OCI-LY7 (cell line): ENCODE results near the gene PCDHA13. TPM values are rescaled to one million over a fixed set of nuclear protein-coding genes. Genes with fewer than 3 reads are reported as not detected.
A peak's percentile ranks its signal among the peaks of the same experiment; 100 is the strongest.
"Not testable (repeated sequence)": the region's sequence is repeated elsewhere in the genome, so short reads cannot be mapped to it uniquely, and the experiment has no call there.

Source experiments
- BruUV-seq: library from RNA; stranded (reverse); fragments of 400-500 nt; replicated peaks from 2 replicates; lab custom pipeline; 2021; lab: Mats Ljungman, UMichigan
- CTCF ChIA-PET: fragments of 300-600 bp; sonication (Branson Sonifier 250); formaldehyde crosslinking; loops from one replicate; lab custom pipeline; 2022; ENCODE audit warnings: antibody characterized with exemption; ENCODE audit not compliant: unreplicated experiment; lab: Charles Lee
- POLR2A ChIA-PET: fragments of 300-600 bp; sonication (Branson Sonifier 250); formaldehyde crosslinking; loops from one replicate; lab custom pipeline; 2022; ENCODE audit warnings: antibody characterized with exemption; lab: Charles Lee
- DNase-seq: peaks from one replicate; pipeline ENCODE4 v3.0.0-alpha.2; 2015; ENCODE audit warnings: low spot score
- H2AFZ ChIP-seq: fragments of 200-600 bp; sonication (generic), shearing (Covaris generic); 2 replicates; pipeline ENCODE4 v1.6.1; 2014; ENCODE audit warnings: mild to moderate bottlenecking, antibody characterized with exemption, low read length, moderate library complexity
- H3K27ac ChIP-seq: fragments of 200-600 bp; sonication (generic); 2 replicates; pipeline ENCODE4 v1.5.1; 2014; ENCODE audit warnings: mixed run types, low read depth, mild to moderate bottlenecking, moderate library complexity, low read length, inconsistent platforms; ENCODE audit not compliant: poor library complexity, severe bottlenecking
- H3K36me3 ChIP-seq: fragments of 200-600 bp; sonication (generic); 2 replicates; pipeline ENCODE4 v1.6.1; 2014; ENCODE audit warnings: mild to moderate bottlenecking, antibody characterized with exemption, low read length, moderate library complexity, mixed read lengths; ENCODE audit not compliant: insufficient read depth
- H3K4me1 ChIP-seq: fragments of 200-600 bp; sonication (generic); 2 replicates; pipeline ENCODE4 v1.5.1; 2014; ENCODE audit warnings: mild to moderate bottlenecking, low read length; ENCODE audit not compliant: insufficient read depth, poor library complexity, severe bottlenecking
- H3K4me2 ChIP-seq: fragments of 200-600 bp; sonication (generic); 2 replicates; pipeline ENCODE4 v1.6.1; 2014; ENCODE audit warnings: mild to moderate bottlenecking, low read length
- H3K4me3 ChIP-seq: fragments of 200-600 bp; sonication (generic); 2 replicates; pipeline ENCODE4 v1.5.1; 2014; ENCODE audit warnings: mild to moderate bottlenecking, low read depth, low read length; ENCODE audit not compliant: poor library complexity, severe bottlenecking
- H3K79me2 ChIP-seq: fragments of 200-600 bp; sonication (generic); 2 replicates; pipeline ENCODE4 v1.6.1; 2016; ENCODE audit warnings: low read depth, mild to moderate bottlenecking, low read length, moderate library complexity, mixed read lengths; ENCODE audit not compliant: insufficient read depth
- H3K9me2 ChIP-seq: fragments of 200-600 bp; sonication (generic); 2 replicates; pipeline ENCODE4 v1.6.1; 2016; ENCODE audit warnings: mild to moderate bottlenecking, low read length, mixed read lengths; ENCODE audit not compliant: insufficient read depth
- H3K9me3 ChIP-seq: fragments of 200-600 bp; sonication (generic); 2 replicates; pipeline ENCODE4 v1.6.1; 2014; ENCODE audit warnings: mild to moderate bottlenecking, mixed run types, low read length, mixed read lengths
- H4K20me1 ChIP-seq: fragments of 200-600 bp; sonication (generic); 2 replicates; pipeline ENCODE4 v1.6.1; 2014; ENCODE audit warnings: mild to moderate bottlenecking, antibody characterized with exemption, low read length, moderate library complexity, mixed read lengths; ENCODE audit not compliant: insufficient read depth
- EZH2phosphoT487 ChIP-seq: fragments of 200-600 bp; sonication (generic); IDR thresholded peaks from 2 replicates; pipeline ENCODE4 v1.6.1; 2018; ENCODE audit warnings: low read depth, borderline replicate concordance, mild to moderate bottlenecking, mixed run types, antibody characterized with exemption, low read length, moderate library complexity, mixed read lengths
- intact Hi-C: fragments of 100-400 bp; cut with micrococcal nuclease; formaldehyde crosslinking; loops from one replicate; pipeline ENCODE4 v1.10.0; 2022; ENCODE audit not compliant: unreplicated experiment
- total RNA-seq, 2 experiments: library from RNA; depleted of rRNA in 1 of 2; stranded (reverse); fragments of >200 nt in 1 of 2; shearing (Covaris generic) in 1 of 2; gene quantifications; 2 replicates each; pipeline ENCODE4 v1.2.3, GENCODE V29; 2014 to 2022
- TF ChIP-seq, protein P1 (sequence below): fragments of 200-600 bp; sonication (generic); conservative IDR thresholded peaks from 2 replicates; pipeline ENCODE4 v1.5.1; 2014; ENCODE audit warnings: mild to moderate bottlenecking, antibody characterized with exemption, low read length, moderate library complexity, mixed read lengths

Gene PCDHA13
- total RNA-seq, 2 experiments from 2014 or later = not detected

DNA sequence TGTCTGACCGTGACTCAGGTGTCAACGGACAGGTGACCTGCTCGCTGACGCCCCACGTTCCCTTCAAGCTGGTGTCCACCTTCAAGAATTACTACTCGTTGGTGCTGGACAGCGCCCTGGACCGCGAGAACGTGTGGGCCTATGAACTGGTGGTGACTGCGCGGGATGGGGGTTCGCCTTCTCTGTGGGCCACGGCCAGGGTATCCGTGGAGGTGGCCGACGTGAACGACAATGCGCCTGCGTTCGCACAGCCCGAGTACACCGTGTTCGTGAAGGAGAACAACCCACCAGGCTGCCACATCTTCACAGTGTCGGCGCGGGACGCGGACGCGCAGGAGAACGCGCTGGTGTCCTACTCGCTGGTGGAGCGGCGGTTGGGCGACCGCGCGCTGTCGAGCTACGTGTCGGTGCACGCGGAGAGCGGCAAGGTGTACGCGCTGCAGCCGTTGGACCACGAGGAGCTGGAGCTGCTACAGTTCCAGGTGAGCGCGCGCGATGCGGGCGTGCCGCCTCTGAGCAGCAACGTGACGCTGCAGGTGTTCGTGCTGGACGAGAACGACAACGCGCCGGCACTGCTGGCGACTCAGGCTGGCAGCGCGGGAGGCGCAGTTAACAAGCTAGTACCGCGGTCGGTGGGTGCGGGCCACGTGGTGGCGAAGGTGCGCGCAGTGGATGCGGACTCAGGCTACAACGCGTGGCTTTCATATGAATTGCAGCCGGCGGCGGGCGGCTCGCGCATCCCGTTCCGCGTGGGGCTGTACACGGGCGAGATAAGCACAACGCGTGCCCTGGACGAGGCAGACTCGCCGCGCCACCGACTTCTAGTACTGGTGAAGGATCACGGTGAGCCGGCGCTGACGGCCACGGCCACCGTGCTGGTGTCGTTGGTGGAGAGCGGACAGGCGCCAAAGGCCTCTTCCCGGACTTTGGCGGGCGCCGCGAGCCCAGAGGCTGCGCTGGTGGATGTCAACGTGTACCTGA lies 11.4 kb upstream of the PCDHA13 start:
- Histone ChIP-seq H4K20me1 (no peaks in the 10 kb centered on the region), H2AFZ (no peak overlapping the region), H3K4me1 (no peaks in the 10 kb centered on the region), H3K36me3 (no peaks in the 10 kb centered on the region), H3K79me2 (no peaks in the 10 kb centered on the region), H3K27ac (no peak overlapping the region), H3K4me3 (no peak overlapping the region), H3K4me2 (no peak overlapping the region), H3K9me2 (no peaks in the 10 kb centered on the region), H3K9me3 (no peaks in the 10 kb centered on the region)
- TF ChIP-seq, protein P1, sequence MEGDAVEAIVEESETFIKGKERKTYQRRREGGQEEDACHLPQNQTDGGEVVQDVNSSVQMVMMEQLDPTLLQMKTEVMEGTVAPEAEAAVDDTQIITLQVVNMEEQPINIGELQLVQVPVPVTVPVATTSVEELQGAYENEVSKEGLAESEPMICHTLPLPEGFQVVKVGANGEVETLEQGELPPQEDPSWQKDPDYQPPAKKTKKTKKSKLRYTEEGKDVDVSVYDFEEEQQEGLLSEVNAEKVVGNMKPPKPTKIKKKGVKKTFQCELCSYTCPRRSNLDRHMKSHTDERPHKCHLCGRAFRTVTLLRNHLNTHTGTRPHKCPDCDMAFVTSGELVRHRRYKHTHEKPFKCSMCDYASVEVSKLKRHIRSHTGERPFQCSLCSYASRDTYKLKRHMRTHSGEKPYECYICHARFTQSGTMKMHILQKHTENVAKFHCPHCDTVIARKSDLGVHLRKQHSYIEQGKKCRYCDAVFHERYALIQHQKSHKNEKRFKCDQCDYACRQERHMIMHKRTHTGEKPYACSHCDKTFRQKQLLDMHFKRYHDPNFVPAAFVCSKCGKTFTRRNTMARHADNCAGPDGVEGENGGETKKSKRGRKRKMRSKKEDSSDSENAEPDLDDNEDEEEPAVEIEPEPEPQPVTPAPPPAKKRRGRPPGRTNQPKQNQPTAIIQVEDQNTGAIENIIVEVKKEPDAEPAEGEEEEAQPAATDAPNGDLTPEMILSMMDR = no peak
- TF ChIP-seq EZH2phosphoT487 = no peak
- POLR2A ChIA-PET = no interaction called here
- intact Hi-C loops = no loop called here
- DNase-seq = no peak
- no TSS peak for BruUV-seq
- CTCF ChIA-PET = no interaction called here

DNA sequence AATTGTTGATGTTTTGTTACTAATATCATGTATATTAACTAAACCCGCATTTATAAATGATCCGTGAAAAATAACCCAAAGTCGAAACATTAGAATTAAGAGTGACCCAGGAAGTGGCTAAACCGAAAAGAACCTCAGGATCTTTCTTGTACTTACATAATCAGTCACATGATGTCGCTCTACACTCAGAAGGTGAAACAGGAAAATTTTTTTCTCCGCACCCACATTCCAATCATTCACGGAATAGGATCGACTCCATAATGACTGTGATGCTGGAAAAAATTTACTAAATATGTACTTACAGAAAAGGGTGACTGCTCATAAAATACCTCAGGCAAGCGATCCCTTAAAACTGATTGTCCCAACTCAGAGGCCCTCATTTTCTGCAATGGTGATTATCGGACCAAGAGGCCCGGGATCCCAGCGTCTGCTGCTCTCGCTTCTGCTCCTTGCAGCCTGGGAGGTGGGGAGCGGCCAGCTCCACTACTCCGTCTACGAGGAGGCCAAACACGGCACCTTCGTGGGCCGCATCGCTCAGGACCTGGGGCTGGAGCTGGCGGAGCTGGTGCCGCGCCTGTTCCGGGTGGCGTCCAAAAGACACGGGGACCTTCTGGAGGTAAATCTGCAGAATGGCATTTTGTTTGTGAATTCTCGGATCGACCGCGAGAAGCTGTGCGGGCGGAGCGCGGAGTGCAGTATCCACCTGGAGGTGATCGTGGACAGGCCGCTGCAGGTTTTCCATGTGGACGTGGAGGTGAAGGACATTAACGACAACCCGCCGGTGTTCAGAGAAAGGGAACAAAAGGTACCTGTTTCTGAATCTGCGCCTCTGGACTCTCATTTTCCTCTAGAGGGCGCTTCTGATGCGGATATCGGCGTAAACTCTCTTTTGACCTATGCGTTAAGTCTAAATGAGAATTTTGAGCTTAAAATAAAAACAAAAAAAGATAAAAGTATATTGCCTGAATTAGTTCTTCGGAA lies 6.5 kb upstream of the PCDHA13 start, which contains the start of gene PCDHA12:
Gene PCDHA12 (plus strand): TSS at position 224 of the 981 bp plus-strand sequence. CDS start 165 bp downstream, at position 389.
- Histone ChIP-seq H3K79me2 (no peaks in the 10 kb centered on the region), H3K9me2 (no peaks in the 10 kb centered on the region), H2AFZ (no peak within 1 kb of the TSS), H4K20me1 (no peaks in the 10 kb centered on the region), H3K4me3 (no peak within 1 kb of the TSS), H3K4me2 (no peak within 1 kb of the TSS), H3K36me3 (no peaks in the 10 kb centered on the region), H3K27ac (no peak within 1 kb of the TSS), H3K4me1 (no peaks in the 10 kb centered on the region), H3K9me3 (no peaks in the 10 kb centered on the region)
- DNase-seq = no peak
- CTCF ChIA-PET = no interaction called here
- BruUV-seq = no TSS peak
- POLR2A ChIA-PET = no interaction called here
- intact Hi-C loops = no loop called here
- TF ChIP-seq, protein P1 = peak; percentile 50
- no peak for TF ChIP-seq EZH2phosphoT487

DNA sequence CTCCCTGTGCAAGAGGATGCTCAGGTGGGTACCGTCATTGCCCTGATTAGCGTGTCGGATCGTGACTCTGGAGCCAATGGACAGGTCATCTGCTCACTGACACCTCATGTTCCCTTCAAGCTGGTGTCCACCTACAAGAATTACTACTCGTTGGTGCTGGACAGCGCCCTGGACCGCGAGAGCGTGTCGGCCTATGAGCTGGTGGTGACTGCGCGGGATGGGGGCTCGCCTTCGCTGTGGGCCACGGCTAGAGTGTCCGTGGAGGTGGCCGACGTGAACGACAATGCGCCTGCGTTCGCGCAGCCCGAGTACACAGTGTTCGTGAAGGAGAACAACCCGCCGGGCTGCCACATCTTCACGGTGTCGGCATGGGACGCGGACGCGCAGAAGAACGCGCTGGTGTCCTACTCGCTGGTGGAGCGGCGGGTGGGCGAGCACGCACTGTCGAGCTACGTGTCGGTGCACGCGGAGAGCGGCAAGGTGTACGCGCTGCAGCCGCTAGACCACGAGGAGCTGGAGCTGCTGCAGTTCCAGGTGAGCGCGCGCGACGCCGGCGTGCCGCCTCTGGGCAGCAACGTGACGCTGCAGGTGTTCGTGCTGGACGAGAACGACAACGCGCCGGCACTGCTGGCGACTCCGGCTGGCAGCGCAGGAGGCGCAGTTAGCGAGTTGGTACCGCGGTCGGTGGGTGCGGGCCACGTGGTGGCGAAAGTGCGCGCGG lies 5.2 kb upstream of the PCDHA13 start:
- DNase-seq, H3K9me2 ChIP-seq, H2AFZ ChIP-seq, H3K36me3 ChIP-seq, H3K79me2 ChIP-seq, H3K4me2 ChIP-seq, H3K4me3 ChIP-seq, H3K4me1 ChIP-seq, CTCF ChIA-PET, H4K20me1 ChIP-seq, POLR2A ChIA-PET, H3K27ac ChIP-seq, H3K9me3 ChIP-seq, BruUV-seq, intact Hi-C loops: not testable (repeated sequence)
